Measurements from ENCODE around the gene SOX15.
A peak's percentile ranks its signal among the peaks of the same experiment; 100 is the strongest.

Gene SOX15

DNA sequence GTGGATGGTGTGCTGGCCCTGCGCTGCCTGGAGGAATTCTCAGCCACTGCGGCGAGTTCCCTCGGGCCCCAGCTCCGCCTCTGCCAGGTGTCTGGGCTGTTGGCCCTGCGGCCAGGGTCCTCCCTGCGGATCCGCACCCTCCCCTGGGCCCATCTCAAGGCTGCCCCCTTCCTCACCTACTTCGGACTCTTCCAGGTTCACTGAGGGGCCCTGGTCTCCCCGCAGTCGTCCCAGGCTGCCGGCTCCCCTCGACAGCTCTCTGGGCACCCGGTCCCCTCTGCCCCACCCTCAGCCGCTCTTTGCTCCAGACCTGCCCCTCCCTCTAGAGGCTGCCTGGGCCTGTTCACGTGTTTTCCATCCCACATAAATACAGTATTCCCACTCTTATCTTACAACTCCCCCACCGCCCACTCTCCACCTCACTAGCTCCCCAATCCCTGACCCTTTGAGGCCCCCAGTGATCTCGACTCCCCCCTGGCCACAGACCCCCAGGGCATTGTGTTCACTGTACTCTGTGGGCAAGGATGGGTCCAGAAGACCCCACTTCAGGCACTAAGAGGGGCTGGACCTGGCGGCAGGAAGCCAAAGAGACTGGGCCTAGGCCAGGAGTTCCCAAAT is 32.6 kb downstream of the SOX15 start:
- DNase-seq (ENCODE audit: low read depth) = no peak
- no peak overlapping the region for H3K4me3 ChIP-seq (ENCODE audit: control insufficient read depth, low read depth, low read length)
- TF ChIP-seq, protein P1, sequence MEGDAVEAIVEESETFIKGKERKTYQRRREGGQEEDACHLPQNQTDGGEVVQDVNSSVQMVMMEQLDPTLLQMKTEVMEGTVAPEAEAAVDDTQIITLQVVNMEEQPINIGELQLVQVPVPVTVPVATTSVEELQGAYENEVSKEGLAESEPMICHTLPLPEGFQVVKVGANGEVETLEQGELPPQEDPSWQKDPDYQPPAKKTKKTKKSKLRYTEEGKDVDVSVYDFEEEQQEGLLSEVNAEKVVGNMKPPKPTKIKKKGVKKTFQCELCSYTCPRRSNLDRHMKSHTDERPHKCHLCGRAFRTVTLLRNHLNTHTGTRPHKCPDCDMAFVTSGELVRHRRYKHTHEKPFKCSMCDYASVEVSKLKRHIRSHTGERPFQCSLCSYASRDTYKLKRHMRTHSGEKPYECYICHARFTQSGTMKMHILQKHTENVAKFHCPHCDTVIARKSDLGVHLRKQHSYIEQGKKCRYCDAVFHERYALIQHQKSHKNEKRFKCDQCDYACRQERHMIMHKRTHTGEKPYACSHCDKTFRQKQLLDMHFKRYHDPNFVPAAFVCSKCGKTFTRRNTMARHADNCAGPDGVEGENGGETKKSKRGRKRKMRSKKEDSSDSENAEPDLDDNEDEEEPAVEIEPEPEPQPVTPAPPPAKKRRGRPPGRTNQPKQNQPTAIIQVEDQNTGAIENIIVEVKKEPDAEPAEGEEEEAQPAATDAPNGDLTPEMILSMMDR (conservative IDR thresholded peaks at IDR 0.05; ENCODE audit: control insufficient read depth, insufficient read depth, low read depth, low read length) = no peak

DNA sequence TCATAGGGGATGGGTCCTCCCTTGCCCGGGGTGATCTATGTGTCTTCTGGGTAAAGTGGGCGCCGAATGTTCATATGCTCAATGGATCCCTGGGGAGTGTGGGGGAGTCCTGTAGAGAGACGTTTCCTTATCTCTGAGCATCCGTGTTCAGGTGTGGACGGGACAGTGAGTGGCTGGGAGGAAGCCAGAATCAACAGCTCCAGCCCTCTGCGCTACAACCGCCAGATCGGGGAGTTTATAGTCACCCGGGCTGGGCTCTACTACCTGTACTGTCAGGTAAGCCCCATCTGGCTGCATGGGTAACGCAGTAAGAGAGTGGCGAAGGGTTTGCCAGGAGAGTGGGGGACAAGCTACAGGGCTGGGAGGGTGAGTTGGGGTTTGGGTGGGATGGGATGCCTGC is 33.3 kb downstream of the SOX15 start:
- no peak for DNase-seq (ENCODE audit: low read depth)
- H3K4me3 ChIP-seq (ENCODE audit: control insufficient read depth, low read depth, low read length) = no peak overlapping the region
- TF ChIP-seq, protein P1 (conservative IDR thresholded peaks at IDR 0.05; ENCODE audit: control insufficient read depth, insufficient read depth, low read depth, low read length) = no peak

DNA sequence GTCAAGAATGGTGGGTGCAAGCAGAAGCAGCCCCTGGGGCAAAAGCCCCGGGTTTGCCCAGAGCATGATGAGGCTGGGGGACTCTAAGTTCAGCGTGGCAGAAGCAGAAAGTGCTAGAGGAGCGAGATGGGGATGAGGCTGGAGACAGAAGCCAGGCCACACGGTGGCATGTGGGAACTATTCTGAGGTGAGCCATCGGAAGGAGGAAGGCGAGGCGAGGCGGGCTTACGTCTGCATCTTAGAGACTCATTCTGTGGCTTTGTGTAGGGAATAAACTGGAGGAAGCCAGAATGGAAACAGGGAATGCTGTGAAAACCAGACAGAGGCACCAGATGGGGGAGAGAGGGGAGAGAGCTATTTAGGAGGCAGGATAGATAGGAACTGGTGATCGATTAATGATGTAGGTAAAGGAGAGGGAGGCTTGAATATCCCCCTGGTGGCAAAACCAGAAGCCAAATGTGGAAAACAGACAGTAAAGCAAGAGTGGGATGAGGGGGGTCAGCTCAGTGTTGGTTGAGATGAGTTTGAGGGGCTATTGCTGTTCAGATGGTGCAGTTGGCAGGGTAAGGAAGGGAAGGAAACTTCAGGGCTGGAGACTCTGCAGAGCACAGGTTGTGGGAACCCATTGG is 34.5 kb downstream of the SOX15 start:
- H3K4me3 ChIP-seq (ENCODE audit: control insufficient read depth, low read depth, low read length) = no peak overlapping the region
- TF ChIP-seq, protein P1 (conservative IDR thresholded peaks at IDR 0.05; ENCODE audit: control insufficient read depth, insufficient read depth, low read depth, low read length) = peak; percentile 14
- DNase-seq (ENCODE audit: low read depth) = no peak

DNA sequence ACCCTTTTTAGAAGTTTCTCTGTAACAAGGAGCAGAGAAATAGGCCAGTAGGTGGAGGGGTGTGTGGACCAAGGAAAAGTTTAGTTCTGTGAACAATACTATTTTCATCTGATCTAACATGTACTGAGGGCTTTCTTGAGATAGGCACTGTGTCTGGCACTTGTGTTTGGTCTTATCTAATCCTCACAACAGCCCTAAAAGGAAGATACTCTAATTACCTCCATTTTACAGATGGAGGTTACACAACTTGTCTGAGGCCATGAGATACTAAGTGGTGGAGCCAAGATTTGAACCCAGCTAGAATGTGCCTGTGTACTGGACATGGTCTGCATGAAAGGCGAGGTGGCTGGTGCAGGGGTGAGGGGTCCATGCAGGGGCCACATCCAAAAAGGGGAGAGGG is 36.5 kb downstream of the SOX15 start:
- H3K4me3 ChIP-seq (ENCODE audit: control insufficient read depth, low read depth, low read length) = no peak overlapping the region
- TF ChIP-seq, protein P1 (conservative IDR thresholded peaks at IDR 0.05; ENCODE audit: control insufficient read depth, insufficient read depth, low read depth, low read length) = no peak
- no peak for DNase-seq (ENCODE audit: low read depth)

DNA sequence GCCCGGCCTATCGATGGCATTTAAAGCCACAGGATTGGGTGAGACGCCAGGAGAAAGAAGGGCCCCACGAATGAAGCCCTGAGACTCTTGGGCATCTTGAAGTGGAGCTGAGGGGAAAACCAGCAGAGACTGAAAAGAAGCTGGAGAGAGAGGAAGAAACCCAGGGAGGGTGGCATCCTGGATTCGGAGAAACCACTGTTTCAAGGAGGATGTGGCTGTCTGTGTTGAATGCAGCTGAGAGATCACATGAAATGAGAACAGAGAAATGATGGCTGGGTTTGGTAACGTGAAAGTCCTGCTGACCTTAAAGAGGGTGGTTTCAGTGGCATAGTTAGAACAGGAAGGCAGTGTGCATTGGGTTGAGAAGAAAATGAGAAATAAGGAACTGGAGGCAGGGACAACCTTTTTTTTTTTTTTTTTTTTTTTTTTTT is 37.3 kb downstream of the SOX15 start:
- DNase-seq (ENCODE audit: low read depth) = no peak
- H3K4me3 ChIP-seq (ENCODE audit: control insufficient read depth, low read depth, low read length) = no peak overlapping the region
- TF ChIP-seq, protein P1 (conservative IDR thresholded peaks at IDR 0.05; ENCODE audit: control insufficient read depth, insufficient read depth, low read depth, low read length) = no peak

DNA sequence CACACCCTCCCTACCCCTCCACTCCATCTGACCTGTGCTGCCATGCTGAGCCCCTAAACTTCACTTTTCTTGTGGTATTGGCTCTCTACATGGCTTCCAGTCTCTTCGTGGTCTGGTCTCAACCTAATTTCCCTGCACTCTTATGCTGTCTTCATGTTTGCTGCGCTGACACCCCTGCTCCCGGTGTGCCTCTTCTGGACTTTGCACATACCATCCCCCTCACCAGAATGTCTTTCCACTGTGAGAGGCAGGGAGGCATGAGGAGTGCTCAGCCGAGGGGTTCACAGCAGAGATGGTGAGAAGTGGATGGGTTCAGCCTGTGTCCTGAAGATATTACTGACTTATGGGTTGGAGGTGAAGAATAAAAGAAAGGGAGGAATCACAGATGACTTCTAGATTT is 38.5 kb downstream of the SOX15 start:
- TF ChIP-seq, protein P1 (conservative IDR thresholded peaks at IDR 0.05; ENCODE audit: control insufficient read depth, insufficient read depth, low read depth, low read length) = no peak
- H3K4me3 ChIP-seq (ENCODE audit: control insufficient read depth, low read depth, low read length) = no peak overlapping the region
- no peak for DNase-seq (ENCODE audit: low read depth)

Data from fibroblast of mammary gland (primary cell).